ENCODE measurements around the gene OR2T4.

The OR2T4 gene, protein sequence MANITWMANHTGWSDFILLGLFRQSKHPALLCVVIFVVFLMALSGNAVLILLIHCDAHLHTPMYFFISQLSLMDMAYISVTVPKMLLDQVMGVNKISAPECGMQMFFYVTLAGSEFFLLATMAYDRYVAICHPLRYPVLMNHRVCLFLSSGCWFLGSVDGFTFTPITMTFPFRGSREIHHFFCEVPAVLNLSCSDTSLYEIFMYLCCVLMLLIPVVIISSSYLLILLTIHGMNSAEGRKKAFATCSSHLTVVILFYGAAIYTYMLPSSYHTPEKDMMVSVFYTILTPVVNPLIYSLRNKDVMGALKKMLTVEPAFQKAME

GRCh38 chr1:248361121-248361715 is at the start of gene OR2T4:
TSS of gene OR2T4 (plus strand) at chr1:248361665. CDS start at chr1:248361665, 0 bp downstream.
- in situ Hi-C loops (cut with MboI; ENCODE audit: low sequenced_read_pairs) = no loop called here

GRCh38 chr1:248316796-248317195 is 44.7 kb upstream of the OR2T4 start:
- in situ Hi-C loops (cut with MboI; ENCODE audit: low sequenced_read_pairs) = no loop called here

DNA sequence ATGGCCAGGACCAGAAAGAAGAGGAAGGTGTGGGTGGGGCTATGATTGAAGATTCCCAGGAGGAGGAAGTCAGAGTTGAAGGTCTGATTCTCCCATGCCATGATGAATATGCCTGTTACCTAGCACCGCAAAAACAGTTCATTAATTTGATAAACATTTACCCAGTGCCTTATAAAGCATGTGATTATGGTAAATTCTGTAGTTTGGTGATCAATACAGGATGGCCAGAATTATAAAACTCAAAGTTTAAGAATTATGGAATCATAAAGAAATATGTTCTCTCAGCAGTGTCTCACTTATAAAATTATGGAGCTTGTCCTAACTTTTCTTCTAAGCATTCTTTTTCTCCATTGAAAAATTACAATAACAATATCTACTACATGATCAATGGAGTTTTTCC is 37.0 kb upstream of the OR2T4 start, which contains the start of gene OR2M7:
Gene OR2M7 (minus strand): TSS at position 101 of the 400 bp plus-strand sequence. CDS start 0 bp downstream, at position 101.
- in situ Hi-C loops (cut with MboI; ENCODE audit: low sequenced_read_pairs) = no loop called here

DNA sequence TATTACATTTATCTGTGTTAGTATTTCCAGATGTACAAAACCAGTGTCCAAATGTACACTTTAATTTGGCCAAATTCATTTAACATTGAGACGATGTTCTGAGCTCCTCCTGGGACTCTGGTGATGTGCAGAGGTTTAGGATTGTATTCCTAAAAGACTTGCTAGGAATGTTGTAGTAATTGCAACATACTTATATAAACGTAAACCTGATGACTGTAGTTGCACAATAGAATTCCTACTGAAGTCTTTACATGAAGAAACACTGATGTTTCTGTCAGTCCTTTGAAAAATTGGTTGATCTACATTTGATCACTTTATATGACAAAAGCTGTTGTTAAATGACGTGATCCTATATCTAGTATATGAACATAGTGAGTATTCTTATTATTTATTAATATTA is 18.0 kb upstream of the OR2T4 start:
- in situ Hi-C loops (cut with MboI; ENCODE audit: low sequenced_read_pairs) = no loop called here

DNA sequence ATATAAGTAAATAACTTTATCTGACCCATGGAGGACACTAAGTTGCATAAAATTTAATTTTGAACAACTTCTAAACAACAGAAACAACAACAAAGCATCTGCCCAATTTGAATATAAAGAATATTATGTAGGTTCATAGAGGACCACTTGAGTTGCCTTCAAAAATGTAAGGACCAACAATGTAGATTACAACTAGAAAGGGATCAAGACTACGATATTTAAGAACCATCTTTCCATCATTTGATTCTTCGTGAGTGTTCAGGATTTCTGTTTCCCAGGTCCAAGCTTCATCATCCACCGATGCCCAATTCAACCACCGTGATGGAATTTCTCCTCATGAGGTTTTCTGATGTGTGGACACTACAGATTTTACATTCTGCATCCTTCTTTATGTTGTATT is 13.0 kb upstream of the OR2T4 start, which contains the start of gene OR14C36:
Gene OR14C36 (plus strand): TSS at position 301 of the 400 bp plus-strand sequence. CDS start 0 bp downstream, at position 301.
- in situ Hi-C loops (cut with MboI; ENCODE audit: low sequenced_read_pairs) = no loop called here

GRCh38 chr1:248359415-248359814 is 2.0 kb upstream of the OR2T4 start:
- in situ Hi-C loops (cut with MboI; ENCODE audit: low sequenced_read_pairs) = no loop called here

GRCh38 chr1:248366609-248367008 is 5.1 kb downstream of the OR2T4 start:
- in situ Hi-C loops (cut with MboI; ENCODE audit: low sequenced_read_pairs) = no loop called here

DNA sequence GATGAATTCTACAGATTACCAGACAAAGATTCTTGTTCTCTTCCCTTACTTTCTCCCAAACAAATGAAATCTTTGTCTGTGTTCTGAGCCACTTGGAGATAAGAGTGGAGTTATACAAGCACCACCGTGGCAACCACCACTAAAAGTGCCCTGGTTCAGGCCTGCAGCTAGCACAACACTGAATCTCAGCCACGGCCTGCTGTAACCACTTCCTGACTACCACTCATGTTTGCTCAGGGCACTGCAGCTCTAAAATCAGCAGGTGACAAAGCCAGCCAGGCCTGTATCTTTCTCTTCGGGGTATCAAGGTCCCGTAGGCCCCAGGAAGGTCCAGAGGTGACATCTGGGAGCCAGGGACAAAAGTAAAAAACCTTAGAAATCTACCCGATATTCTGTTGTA is 10.9 kb downstream of the OR2T4 start:
- in situ Hi-C loops (cut with MboI; ENCODE audit: low sequenced_read_pairs) = no loop called here

GRCh38 chr1:248373761-248374160 is 12.3 kb downstream of the OR2T4 start:
- in situ Hi-C loops (cut with MboI; ENCODE audit: low sequenced_read_pairs) = no loop called here

DNA sequence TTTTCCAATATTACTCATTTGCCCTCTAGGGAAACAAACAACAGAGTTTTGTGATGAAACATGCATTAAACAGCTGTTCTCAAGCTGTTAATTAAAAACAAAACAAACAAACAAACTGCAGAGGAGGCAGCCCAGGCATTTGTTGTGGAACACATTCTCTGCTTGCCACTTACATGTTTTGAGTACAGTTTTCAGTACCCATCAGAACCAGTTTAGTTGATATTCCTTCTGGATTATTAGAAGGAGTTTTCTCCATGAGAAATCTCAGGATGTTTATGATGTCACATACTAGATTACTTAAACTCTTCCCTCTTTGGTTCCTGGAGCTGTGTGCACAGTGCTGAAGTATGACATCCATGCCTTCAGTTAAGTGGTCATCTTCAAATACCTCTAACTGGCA is 14.0 kb downstream of the OR2T4 start, which contains the start of gene OR2T6:
Gene OR2T6 (plus strand): TSS at position 301 of the 400 bp plus-strand sequence. CDS start 11,863 bp downstream, outside the sequence.
- in situ Hi-C loops (cut with MboI; ENCODE audit: low sequenced_read_pairs) = no loop called here

DNA sequence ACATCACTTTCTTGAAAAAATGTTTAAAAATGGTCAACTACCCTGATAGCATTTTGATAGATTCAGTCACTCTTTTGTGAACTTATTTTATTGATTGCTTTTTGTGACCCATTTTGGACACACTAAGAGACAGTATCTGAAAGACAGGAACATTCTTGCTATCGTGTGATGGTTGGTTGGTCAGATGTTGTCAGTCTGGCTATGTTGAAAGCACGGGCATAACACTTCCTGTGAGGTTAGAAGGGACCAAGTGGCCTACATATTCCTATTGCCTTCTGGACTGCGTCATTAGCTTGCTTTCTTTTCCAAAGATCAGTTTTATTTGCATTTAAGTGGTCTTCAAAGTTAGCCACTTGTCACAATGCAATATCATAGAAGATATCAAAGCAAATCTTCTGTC is 15.5 kb downstream of the OR2T4 start:
- in situ Hi-C loops (cut with MboI; ENCODE audit: low sequenced_read_pairs) = no loop called here

- in situ Hi-C loops (cut with MboI; ENCODE audit: low sequenced_read_pairs) = no loop called here
Measured at GRCh38 chr1:248380854-248381253, 19.4 kb downstream of the OR2T4 start.

GRCh38 chr1:248388426-248388825 is 27.0 kb downstream of the OR2T4 start:
- in situ Hi-C loops (cut with MboI; ENCODE audit: low sequenced_read_pairs) = no loop called here

DNA sequence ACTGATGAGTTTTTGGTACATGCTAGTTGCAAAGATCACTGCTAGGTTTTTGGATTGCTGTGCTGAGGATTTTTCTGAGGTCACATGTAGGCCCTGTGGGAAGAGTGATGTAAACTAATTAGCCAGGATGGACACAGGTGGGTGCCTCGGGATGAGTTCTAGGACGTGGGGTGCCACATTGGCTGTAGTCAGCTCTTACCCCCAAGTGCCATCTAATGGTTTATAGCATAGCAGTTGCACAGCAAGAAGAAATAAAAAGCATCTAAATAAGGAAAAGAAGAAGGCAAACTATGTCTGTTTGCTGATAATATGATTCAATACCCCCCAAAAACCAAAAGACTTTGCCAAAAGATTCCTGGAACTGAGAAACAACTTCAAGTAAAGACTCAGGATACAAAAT is 31.6 kb downstream of the OR2T4 start:
- in situ Hi-C loops (cut with MboI; ENCODE audit: low sequenced_read_pairs) = no loop called here

DNA sequence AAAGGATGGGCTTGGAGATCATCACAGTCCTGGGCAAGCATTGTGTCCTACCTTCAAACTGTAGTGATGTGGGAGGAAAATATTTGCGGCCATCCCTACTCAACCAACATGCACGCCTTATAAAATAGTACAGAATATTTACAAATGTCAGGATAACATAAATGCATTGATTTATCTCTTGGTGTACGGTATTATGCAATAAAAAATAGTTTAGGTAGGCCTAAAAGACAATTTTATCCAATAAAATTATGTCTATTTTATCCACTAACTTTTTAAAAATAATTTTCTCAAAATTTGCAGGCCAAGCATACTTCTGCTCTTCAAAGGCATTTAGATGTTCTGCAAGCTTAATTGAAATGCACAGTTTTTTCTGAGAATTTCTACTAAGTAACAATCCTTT is 41.3 kb downstream of the OR2T4 start, which contains the start of gene OR2T1:
Gene OR2T1 (plus strand): TSS at position 301 of the 400 bp plus-strand sequence. CDS start 3,100 bp downstream, outside the sequence.
- in situ Hi-C loops (cut with MboI; ENCODE audit: low sequenced_read_pairs) = no loop called here

- in situ Hi-C loops (cut with MboI; ENCODE audit: low sequenced_read_pairs) = no loop called here
Measured at GRCh38 chr1:248404024-248404423, 42.6 kb downstream of the OR2T4 start.

GRCh38 chr1:248406721-248407692 is 45.5 kb downstream of the OR2T4 start:
- in situ Hi-C loops (cut with MboI; ENCODE audit: low sequenced_read_pairs) = no loop called here

All from HL-60/S4 treated with phorbol 12-myristate 13-acetate at 8.2 ng/mL for 4 days and 3 days (cell line).